SIG-M5 treated with dmso at 0.1 percent for 504 hours (cell line): Measurements from ENCODE around the gene B9D2.

ENCODE experiments used
- DNase-seq: peaks from one replicate; lab custom pipeline; 2025; ENCODE audit not compliant: unreplicated experiment; lab: John Stamatoyannopoulos, UW

The B9D2 gene

GRCh38 chr19:41310033-41310831 lies 53.7 kb downstream of the B9D2 start, which contains the start of gene CCDC97:
Gene CCDC97 (plus strand): TSS chr19:41310172. CDS start chr19:41310311, 139 bp downstream.
- peak; percentile 69 for DNase-seq

- peak; percentile 17 for DNase-seq
These were observed 54.5 kb downstream of the B9D2 start for GRCh38 chr19:41309180-41310032.

- peak; percentile 75 for DNase-seq
These were observed 55.3 kb downstream of the B9D2 start for GRCh38 chr19:41308450-41309179.

DNA sequence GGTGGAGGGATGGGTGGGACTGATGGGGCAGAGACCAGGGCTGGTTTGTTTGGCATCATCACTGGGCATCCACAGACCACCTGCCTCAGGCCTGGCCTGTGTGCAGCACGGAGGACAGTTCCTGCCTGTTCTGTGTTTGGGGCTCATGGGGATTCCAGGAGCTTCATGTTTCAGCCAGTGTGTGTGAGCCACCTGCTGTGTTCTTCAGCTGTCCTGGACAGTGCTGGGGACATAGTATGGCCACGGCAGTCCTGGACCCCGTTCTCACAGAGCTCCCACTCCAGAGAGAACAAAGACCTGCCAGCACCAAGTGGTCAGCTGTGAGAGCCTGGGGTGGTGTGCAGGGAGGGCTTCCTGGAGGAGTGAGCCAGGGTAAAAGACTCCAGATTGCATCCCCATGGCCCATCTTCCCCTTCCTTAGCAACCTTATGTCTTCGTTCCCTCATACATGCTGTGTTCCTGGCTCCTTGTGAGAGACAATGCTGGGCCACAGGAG lies 55.9 kb downstream of the B9D2 start:
- no peak for DNase-seq

GRCh38 chr19:41307090-41307875 lies 56.7 kb downstream of the B9D2 start:
- no peak for DNase-seq

DNA sequence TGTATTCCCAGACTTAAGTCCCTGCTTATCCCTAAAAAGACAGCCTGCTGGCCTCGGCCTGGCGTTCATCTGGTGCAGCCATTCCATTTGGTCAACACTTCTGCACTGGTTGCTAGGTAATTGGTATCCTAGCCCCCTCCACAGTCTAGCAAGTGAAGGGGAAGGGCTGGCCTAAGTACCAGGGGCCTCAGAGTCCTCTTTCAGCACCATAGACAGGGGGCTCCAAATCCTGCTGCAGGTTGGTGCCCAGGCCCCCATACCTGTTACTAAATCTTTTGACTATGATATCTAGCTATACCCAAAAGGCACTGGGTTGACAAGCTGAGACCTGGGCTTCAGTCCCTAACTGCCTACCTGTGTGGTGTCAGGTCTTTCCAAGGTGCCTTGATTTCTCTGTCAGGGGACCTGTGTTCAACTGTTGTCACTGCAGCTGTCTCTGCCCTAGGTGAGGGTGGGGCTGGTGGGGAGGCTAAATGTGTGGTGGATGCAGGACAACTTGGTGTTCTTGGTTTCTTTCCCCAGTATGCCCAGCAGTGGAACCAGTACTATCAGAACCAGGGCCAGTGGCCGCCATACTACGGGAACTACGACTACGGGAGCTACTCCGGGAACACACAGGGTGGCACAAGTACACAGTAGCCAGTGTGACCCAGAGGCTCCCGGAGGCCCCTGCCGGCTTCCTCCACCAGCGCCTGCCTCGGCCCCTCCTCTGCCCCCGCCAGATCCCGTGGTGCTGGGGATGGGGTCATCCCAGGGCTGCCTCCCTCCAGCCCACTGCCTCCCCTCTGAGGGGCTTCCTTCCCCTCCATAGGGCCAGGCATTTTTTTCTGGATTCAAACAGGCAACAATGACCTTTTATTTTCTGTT lies 57.8 kb downstream of the B9D2 start:
- no peak for DNase-seq

- no peak for DNase-seq
These were observed 59.1 kb downstream of the B9D2 start for GRCh38 chr19:41304706-41305483.
